ENCODE measurements around the gene SIPA1L3. TPM values are rescaled to one million over a fixed set of nuclear protein-coding genes. Genes with fewer than 3 reads are reported as not detected.
A peak's percentile ranks its signal among the peaks of the same experiment; 100 is the strongest.

SIPA1L3 gene
- total RNA-seq, 2 donors from 2014 or later, result 42.8 to 48.2 TPM

GRCh38 chr19:37926255-37926654, 19.2 kb downstream of the SIPA1L3 start:
- H3K4me3 Mint-ChIP-seq, result no peak overlapping the region
- H3K27me3 ChIP-seq (ENCODE audit: control insufficient read depth, insufficient read depth, low read length, poor library complexity, severe bottlenecking), result no peaks in the 10 kb centered on the region
- no peaks in the 10 kb centered on the region for H3K27me3 Mint-ChIP-seq (ENCODE audit: insufficient read depth)
- peaks cover 5% of the 10 kb centered on the region for H3K9me3 ChIP-seq (ENCODE audit: control insufficient read depth, low read length)
- DNase-seq, result no peak
- no peak for TF ChIP-seq CTCF (conservative IDR thresholded peaks at IDR 0.05)
- 95 to 96% methylated on average over 6 to 10 of the region's 10 CpGs for WGBS, 2 experiments (ENCODE audit: insufficient coverage in 1 of 2, insufficient read length in 1 of 2)
- H3K36me3 Mint-ChIP-seq (ENCODE audit: low read depth), result peaks cover 24% of the 10 kb centered on the region
- H3K36me3 ChIP-seq (ENCODE audit: control insufficient read depth, insufficient read depth, low read length), result no peaks in the 10 kb centered on the region
- H3K27ac Mint-ChIP-seq, result no peak overlapping the region
- peaks cover 2% of the 10 kb centered on the region for H3K9me3 Mint-ChIP-seq
- no peak overlapping the region for H3K4me3 ChIP-seq (ENCODE audit: low read length)
- no peak overlapping the region for H3K9ac ChIP-seq (ENCODE audit: extremely low read depth, low read length, poor library complexity, severe bottlenecking)
- H3K4me1 Mint-ChIP-seq, result peaks cover 18% of the 10 kb centered on the region
- H3K27ac ChIP-seq (ENCODE audit: low read depth, low read length), result no peak overlapping the region
- H3K4me1 ChIP-seq (ENCODE audit: control insufficient read depth, insufficient read depth, low read length), result peaks cover 2% of the 10 kb centered on the region

DNA sequence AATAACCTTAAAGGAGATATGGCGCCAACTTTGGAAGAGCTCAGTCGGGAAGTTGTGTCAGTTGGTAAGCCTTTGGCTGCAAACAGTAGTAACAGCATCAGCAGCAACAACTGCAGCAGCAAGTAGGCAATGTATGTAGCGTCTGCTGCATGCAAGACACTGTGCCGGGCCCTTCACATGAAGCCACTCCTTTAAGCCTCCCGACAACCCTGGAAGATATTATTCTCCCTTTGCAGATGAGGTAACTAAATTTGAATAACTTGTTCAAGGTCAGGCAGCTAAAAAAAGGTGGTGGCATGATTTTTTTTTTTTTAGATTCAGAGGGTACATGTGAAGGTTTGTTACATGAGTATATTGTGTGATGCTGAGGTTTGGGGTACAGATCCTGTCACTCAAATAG, 19.7 kb downstream of the SIPA1L3 start:
- 90 to 96% methylated on average over 4 to 5 of the region's 5 CpGs for WGBS, 2 experiments (ENCODE audit: insufficient coverage in 1 of 2, insufficient read length in 1 of 2)

GRCh38 chr19:37928527-37929286, 21.7 kb downstream of the SIPA1L3 start:
- Mint-ChIP-seq H3K36me3 (ENCODE audit: low read depth) (peaks cover 16% of the 10 kb centered on the region), H3K4me3 (no peak overlapping the region), H3K4me1 (peaks cover 38% of the 10 kb centered on the region), H3K27me3 (ENCODE audit: insufficient read depth) (no peaks in the 10 kb centered on the region), H3K27ac (peak overlapping the region; percentile 48), H3K9me3 (peaks cover 2% of the 10 kb centered on the region)
- no peak overlapping the region for H3K4me3 ChIP-seq (ENCODE audit: low read length)
- peaks cover 13% of the 10 kb centered on the region for H3K4me1 ChIP-seq (ENCODE audit: control insufficient read depth, insufficient read depth, low read length)
- H3K27me3 ChIP-seq (ENCODE audit: control insufficient read depth, insufficient read depth, low read length, poor library complexity, severe bottlenecking), result no peaks in the 10 kb centered on the region
- peaks cover 5% of the 10 kb centered on the region for H3K9me3 ChIP-seq (ENCODE audit: control insufficient read depth, low read length)
- H3K36me3 ChIP-seq (ENCODE audit: control insufficient read depth, insufficient read depth, low read length), result no peaks in the 10 kb centered on the region
- TF ChIP-seq CTCF (conservative IDR thresholded peaks at IDR 0.05), result no peak
- WGBS, 2 experiments (ENCODE audit: insufficient coverage in 1 of 2, insufficient read length in 1 of 2), result 55 to 67% methylated on average over 4 to 5 of the region's 5 CpGs
- no peak overlapping the region for H3K27ac ChIP-seq (ENCODE audit: low read depth, low read length)
- H3K9ac ChIP-seq (ENCODE audit: extremely low read depth, low read length, poor library complexity, severe bottlenecking), result no peak overlapping the region
- peak; percentile 72 for DNase-seq

More for the DNA sequence above, 19.7 kb downstream of the SIPA1L3 start:
- Mint-ChIP-seq H3K27ac (no peak overlapping the region), H3K36me3 (ENCODE audit: low read depth) (peaks cover 19% of the 10 kb centered on the region), H3K9me3 (peaks cover 2% of the 10 kb centered on the region), H3K4me1 (peaks cover 19% of the 10 kb centered on the region), H3K4me3 (no peak overlapping the region), H3K27me3 (ENCODE audit: insufficient read depth) (no peaks in the 10 kb centered on the region)
- Histone ChIP-seq H3K27ac (ENCODE audit: low read depth, low read length) (no peak overlapping the region), H3K36me3 (ENCODE audit: control insufficient read depth, insufficient read depth, low read length) (no peaks in the 10 kb centered on the region), H3K4me3 (ENCODE audit: low read length) (no peak overlapping the region), H3K27me3 (ENCODE audit: control insufficient read depth, insufficient read depth, low read length, poor library complexity, severe bottlenecking) (no peaks in the 10 kb centered on the region), H3K9me3 (ENCODE audit: control insufficient read depth, low read length) (peaks cover 5% of the 10 kb centered on the region), H3K9ac (ENCODE audit: extremely low read depth, low read length, poor library complexity, severe bottlenecking) (no peak overlapping the region), H3K4me1 (ENCODE audit: control insufficient read depth, insufficient read depth, low read length) (peaks cover 3% of the 10 kb centered on the region)
- no peak for DNase-seq
- no peak for TF ChIP-seq CTCF (conservative IDR thresholded peaks at IDR 0.05)
